H9 (cell line): Measurements from ENCODE around the gene SRCAP. TPM values are rescaled to one million over a fixed set of nuclear protein-coding genes. Genes with fewer than 3 reads are reported as not detected.

Experiments used
- DNase-seq: peaks from one replicate; pipeline ENCODE4 v3.0.0-alpha.2; 2017
- H2AFZ ChIP-seq: one replicate; pipeline ENCODE4 v1.6.1; 2013; ENCODE audit warnings: mild to moderate bottlenecking, low read length, control low read depth, moderate library complexity
- H2AK5ac ChIP-seq: 2 replicates; pipeline ENCODE4 v1.6.1; 2013; ENCODE audit warnings: low read length, control low read depth, mixed read lengths; ENCODE audit not compliant: insufficient read length
- H2BK120ac ChIP-seq: one replicate; pipeline ENCODE4 v1.6.1; 2013; ENCODE audit warnings: low read depth, mild to moderate bottlenecking, low read length, control low read depth, inconsistent platforms; ENCODE audit not compliant: poor library complexity, severe bottlenecking
- H2BK12ac ChIP-seq: 2 replicates; pipeline ENCODE4 v1.6.1; 2013; ENCODE audit warnings: low read length, control low read depth, mixed read lengths, low read depth; ENCODE audit not compliant: insufficient read length
- H2BK15ac ChIP-seq: 2 replicates; pipeline ENCODE4 v1.6.1; 2013; ENCODE audit warnings: low read depth, low read length, control low read depth
- H2BK20ac ChIP-seq: one replicate; pipeline ENCODE4 v1.6.1; 2013; ENCODE audit warnings: low read depth, mild to moderate bottlenecking, low read length, control low read depth, inconsistent platforms; ENCODE audit not compliant: poor library complexity, severe bottlenecking
- H2BK5ac ChIP-seq: 2 replicates; pipeline ENCODE4 v1.6.1; 2013; ENCODE audit warnings: low read length, control low read depth, mixed read lengths; ENCODE audit not compliant: insufficient read length
- H3K14ac ChIP-seq: 2 replicates; pipeline ENCODE4 v1.6.1; 2013; ENCODE audit warnings: low read length, control low read depth; ENCODE audit not compliant: insufficient read depth
- H3K18ac ChIP-seq: 2 replicates; pipeline ENCODE4 v1.6.1; 2013; ENCODE audit warnings: low read depth, mild to moderate bottlenecking, mixed read lengths, low read length, control low read depth; ENCODE audit not compliant: insufficient read length
- H3K23ac ChIP-seq: 2 replicates; pipeline ENCODE4 v1.6.1; 2013; ENCODE audit warnings: low read length, control low read depth, mixed read lengths, low read depth; ENCODE audit not compliant: insufficient read length
- H3K23me2 ChIP-seq: 2 replicates; pipeline ENCODE4 v1.6.1; 2013; ENCODE audit warnings: low read depth, mild to moderate bottlenecking, mixed read lengths, low read length, control low read depth; ENCODE audit not compliant: insufficient read length, poor library complexity, severe bottlenecking
- H3K27ac ChIP-seq: 2 replicates; pipeline ENCODE4 v1.5.1; 2013; ENCODE audit warnings: low read length, control low read depth, mixed read lengths, low read depth; ENCODE audit not compliant: insufficient read length
- H3K27me3 ChIP-seq: 2 replicates; pipeline ENCODE4 v1.6.1; 2013; ENCODE audit warnings: low read length, control low read depth, inconsistent platforms; ENCODE audit not compliant: insufficient read depth
- H3K4ac ChIP-seq: 2 replicates; pipeline ENCODE4 v1.6.1; 2013; ENCODE audit warnings: low read depth, mild to moderate bottlenecking, control low read depth, inconsistent platforms, low read length, moderate library complexity
- H3K4me1 ChIP-seq: 2 replicates; pipeline ENCODE4 v1.6.1; 2013; ENCODE audit warnings: low read length, control low read depth, inconsistent platforms; ENCODE audit not compliant: insufficient read depth
- H3K4me2 ChIP-seq: 2 replicates; pipeline ENCODE4 v1.6.1; 2013; ENCODE audit warnings: low read length, control low read depth, mixed read lengths; ENCODE audit not compliant: insufficient read length, insufficient read depth
- H3K56ac ChIP-seq: 2 replicates; pipeline ENCODE4 v1.6.1; 2013; ENCODE audit warnings: low read depth, mild to moderate bottlenecking, mixed read lengths, low read length, control low read depth; ENCODE audit not compliant: insufficient read length
- H3K79me1 ChIP-seq: 2 replicates; pipeline ENCODE4 v1.6.1; 2013; ENCODE audit warnings: low read depth, mild to moderate bottlenecking, moderate library complexity, low read length, control low read depth, inconsistent platforms; ENCODE audit not compliant: insufficient read depth, poor library complexity, severe bottlenecking
- H3K79me2 ChIP-seq: 2 replicates; pipeline ENCODE4 v1.6.1; 2013; ENCODE audit warnings: low read length, control low read depth, inconsistent platforms; ENCODE audit not compliant: insufficient read depth
- H3K9ac ChIP-seq: 2 replicates; pipeline ENCODE4 v1.6.1; 2013; ENCODE audit warnings: low read length, control low read depth, mixed read lengths; ENCODE audit not compliant: insufficient read length; ENCODE audit errors: extremely low read depth
- H3K9me3 ChIP-seq: one replicate; pipeline ENCODE4 v1.6.1; 2013; ENCODE audit warnings: low read depth, low read length, inconsistent platforms; ENCODE audit not compliant: control insufficient read depth
- H3T11ph ChIP-seq: one replicate; pipeline ENCODE4 v1.6.1; 2013; ENCODE audit warnings: mild to moderate bottlenecking, low read length, control low read depth, inconsistent platforms
- H4K20me1 ChIP-seq: one replicate; pipeline ENCODE4 v1.6.1; 2013; ENCODE audit not compliant: control insufficient read depth, insufficient read length, insufficient read depth
- H4K5ac ChIP-seq: 2 replicates; pipeline ENCODE4 v1.6.1; 2013; ENCODE audit warnings: low read depth, mild to moderate bottlenecking, mixed read lengths, low read length, control low read depth; ENCODE audit not compliant: insufficient read length
- H4K8ac ChIP-seq: replicated peaks from 2 replicates; pipeline ENCODE4 v1.6.1; 2013; ENCODE audit warnings: low read length, control low read depth, mixed read lengths, low read depth; ENCODE audit not compliant: insufficient read length
- H4K91ac ChIP-seq: 2 replicates; pipeline ENCODE4 v1.6.1; 2013; ENCODE audit warnings: low read depth, mild to moderate bottlenecking, moderate library complexity, mixed read lengths, low read length, control low read depth; ENCODE audit not compliant: insufficient read length
- H3K27ac Mint-ChIP-seq, 3 experiments: 2 replicates in 2 of 3; 3 replicates in 1 of 3; pipeline ENCODE4 v1.8.0; 2020 to 2021; ENCODE audit warnings: mixed read lengths in 3 of 3, mild to moderate bottlenecking in 1 of 3, moderate library complexity in 1 of 3
- H3K27me3 Mint-ChIP-seq: 2 replicates; pipeline ENCODE4 v1.8.0; 2021; ENCODE audit warnings: low read depth, mild to moderate bottlenecking, moderate library complexity, mixed read lengths
- H3K36me3 Mint-ChIP-seq, 3 experiments: 2 replicates in 2 of 3; 3 replicates in 1 of 3; pipeline ENCODE4 v1.8.0; 2020 to 2021; ENCODE audit warnings: low read depth in 3 of 3, mixed read lengths in 3 of 3; ENCODE audit not compliant: insufficient read depth in 1 of 3
- H3K4me1 Mint-ChIP-seq, 2 experiments: 2 replicates each; pipeline ENCODE4 v1.8.0; 2020; ENCODE audit warnings: mixed read lengths in 2 of 2
- H3K4me3 Mint-ChIP-seq, 2 experiments: 2 replicates in 1 of 2; 3 replicates in 1 of 2; pipeline ENCODE4 v1.8.0; 2020 to 2021; ENCODE audit warnings: mild to moderate bottlenecking in 2 of 2, mixed read lengths in 2 of 2, moderate library complexity in 1 of 2
- H3K9me3 Mint-ChIP-seq, 2 experiments: 2 replicates in 1 of 2; 3 replicates in 1 of 2; pipeline ENCODE4 v1.8.0; 2020; ENCODE audit warnings: mild to moderate bottlenecking in 2 of 2, mixed read lengths in 2 of 2, moderate library complexity in 1 of 2
- WGBS: extraction: QIAGEN DNeasy Blood & Tissue Kit; methylation state at CpG from one replicate; pipeline ENCODE4 v1.1.7; 2013; ENCODE audit warnings: missing lambda C conversion rate, low lambda C conversion rate, mixed read lengths; ENCODE audit not compliant: insufficient read length; ENCODE audit errors: extremely low coverage; 5-methylcytosine and 5-hydroxymethylcytosine counted together
- total RNA-seq: library from RNA; stranded (reverse); gene quantifications from 2 replicates; pipeline ENCODE4 v1.2.1, GENCODE V29; 2021
- TF ChIP-seq, protein P1 (sequence below): fragments of 200-600 bp; sonication (generic); conservative IDR thresholded peaks from 3 replicates; pipeline ENCODE4 v1.8.0; 2021; ENCODE audit warnings: antibody characterized with exemption, mild to moderate bottlenecking

Gene SRCAP
- total RNA-seq, 1 experiment from 2014 or later, result 63.1 TPM

DNA sequence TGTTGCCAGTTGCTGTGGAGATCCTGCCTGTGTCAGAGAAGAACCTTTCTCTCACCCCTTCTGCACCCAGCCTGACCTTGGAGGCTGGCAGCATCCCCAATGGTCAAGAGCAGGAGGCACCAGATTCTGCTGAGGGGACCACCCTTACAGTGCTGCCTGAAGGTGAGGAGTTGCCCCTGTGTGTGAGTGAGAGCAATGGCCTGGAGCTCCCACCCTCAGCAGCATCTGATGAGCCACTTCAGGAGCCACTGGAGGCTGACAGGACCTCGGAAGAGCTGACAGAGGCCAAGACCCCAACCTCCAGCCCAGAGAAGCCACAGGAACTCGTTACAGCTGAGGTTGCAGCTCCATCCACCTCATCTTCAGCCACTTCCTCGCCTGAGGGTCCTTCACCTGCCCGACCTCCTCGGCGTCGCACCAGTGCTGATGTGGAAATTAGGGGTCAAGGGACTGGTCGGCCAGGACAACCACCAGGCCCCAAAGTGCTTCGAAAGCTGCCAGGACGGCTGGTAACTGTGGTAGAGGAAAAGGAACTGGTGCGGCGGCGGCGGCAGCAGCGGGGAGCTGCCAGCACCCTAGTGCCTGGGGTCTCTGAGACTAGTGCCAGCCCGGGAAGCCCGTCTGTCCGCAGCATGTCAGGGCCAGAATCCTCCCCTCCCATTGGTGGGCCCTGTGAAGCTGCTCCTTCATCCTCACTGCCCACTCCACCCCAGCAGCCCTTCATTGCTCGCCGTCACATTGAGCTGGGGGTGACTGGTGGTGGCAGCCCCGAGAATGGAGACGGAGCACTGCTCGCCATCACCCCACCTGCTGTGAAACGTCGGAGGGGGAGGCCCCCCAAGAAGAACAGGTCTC lies 39.0 kb downstream of the SRCAP start:
- no peak overlapping the region for H4K5ac ChIP-seq
- WGBS, result no CpG with 5 or more reads among the region's 25 CpGs
- H4K91ac ChIP-seq, result no peak overlapping the region
- no peak overlapping the region for H3T11ph ChIP-seq
- H3K9me3 Mint-ChIP-seq, result no peaks in the 10 kb centered on the region
- peaks cover 10 to 17% of the 10 kb centered on the region in 2 experiments for H3K4me1 Mint-ChIP-seq
- no peak overlapping the region for H2AK5ac ChIP-seq
- no peak overlapping the region for H3K9ac ChIP-seq
- no peak for DNase-seq
- H3K14ac ChIP-seq, result no peak overlapping the region
- H2BK20ac ChIP-seq, result no peak overlapping the region
- no peak overlapping the region for H3K18ac ChIP-seq
- H3K27me3 Mint-ChIP-seq, result no peaks in the 10 kb centered on the region
- TF ChIP-seq, protein P1, sequence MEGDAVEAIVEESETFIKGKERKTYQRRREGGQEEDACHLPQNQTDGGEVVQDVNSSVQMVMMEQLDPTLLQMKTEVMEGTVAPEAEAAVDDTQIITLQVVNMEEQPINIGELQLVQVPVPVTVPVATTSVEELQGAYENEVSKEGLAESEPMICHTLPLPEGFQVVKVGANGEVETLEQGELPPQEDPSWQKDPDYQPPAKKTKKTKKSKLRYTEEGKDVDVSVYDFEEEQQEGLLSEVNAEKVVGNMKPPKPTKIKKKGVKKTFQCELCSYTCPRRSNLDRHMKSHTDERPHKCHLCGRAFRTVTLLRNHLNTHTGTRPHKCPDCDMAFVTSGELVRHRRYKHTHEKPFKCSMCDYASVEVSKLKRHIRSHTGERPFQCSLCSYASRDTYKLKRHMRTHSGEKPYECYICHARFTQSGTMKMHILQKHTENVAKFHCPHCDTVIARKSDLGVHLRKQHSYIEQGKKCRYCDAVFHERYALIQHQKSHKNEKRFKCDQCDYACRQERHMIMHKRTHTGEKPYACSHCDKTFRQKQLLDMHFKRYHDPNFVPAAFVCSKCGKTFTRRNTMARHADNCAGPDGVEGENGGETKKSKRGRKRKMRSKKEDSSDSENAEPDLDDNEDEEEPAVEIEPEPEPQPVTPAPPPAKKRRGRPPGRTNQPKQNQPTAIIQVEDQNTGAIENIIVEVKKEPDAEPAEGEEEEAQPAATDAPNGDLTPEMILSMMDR, result no peak
- no peak overlapping the region for H3K56ac ChIP-seq
- H3K4me1 ChIP-seq, result no peaks in the 10 kb centered on the region
- no peaks in the 10 kb centered on the region for H3K79me2 ChIP-seq
- H4K8ac ChIP-seq, result no peak overlapping the region
- no peak overlapping the region for H3K27ac ChIP-seq
- H3K23ac ChIP-seq, result no peak overlapping the region
- H4K20me1 ChIP-seq, result no peaks in the 10 kb centered on the region
- H3K79me1 ChIP-seq, result no peaks in the 10 kb centered on the region
- no peaks in the 10 kb centered on the region for H3K9me3 ChIP-seq
- no peak overlapping the region for H2BK15ac ChIP-seq
- no peak overlapping the region for H2AFZ ChIP-seq
- H3K27ac Mint-ChIP-seq, result 0 out of 7 replicates have a peak overlapping the region, but pooled peaks of 1 of the 3 experiments have one; percentile 44
- peaks cover 37 to 75% (median 61%) of the 10 kb centered on the region in 3 experiments for H3K36me3 Mint-ChIP-seq
- no peak overlapping the region for H2BK5ac ChIP-seq
- H2BK12ac ChIP-seq, result no peak overlapping the region
- H3K4ac ChIP-seq, result no peak overlapping the region
- H3K23me2 ChIP-seq, result no peaks in the 10 kb centered on the region
- H3K4me3 Mint-ChIP-seq, result no peak overlapping the region; a peak in 1 of 5 replicates
- no peak overlapping the region for H2BK120ac ChIP-seq
- no peaks in the 10 kb centered on the region for H3K27me3 ChIP-seq
- H3K4me2 ChIP-seq, result no peak overlapping the region
